Liver (tissue), 9 donors: ENCODE results near the gene GRIK2. TPM values are rescaled to one million over a fixed set of nuclear protein-coding genes. Genes with fewer than 3 reads are reported as not detected.

ENCODE experiments used
- DNase-seq: peaks from one replicate; pipeline ENCODE4 v3.0.0-alpha.2; 2017; ENCODE audit warnings: low spot score
- H3K27ac ChIP-seq, 2 donors: one replicate each; pipeline ENCODE4 v1.7.0; 2013; ENCODE audit warnings: inconsistent platforms in 2 of 2, low read length in 2 of 2, control low read depth in 1 of 2, low read depth in 1 of 2, mild to moderate bottlenecking in 1 of 2
- H3K27me3 ChIP-seq, 4 donors: one replicate each; pipeline versions ENCODE4 v1.6.1 to v1.7.0; 2013; ENCODE audit warnings: low read length in 3 of 4, inconsistent platforms in 1 of 4, mild to moderate bottlenecking in 1 of 4, moderate library complexity in 1 of 4; ENCODE audit not compliant: control insufficient read depth in 4 of 4, insufficient read depth in 4 of 4
- H3K36me3 ChIP-seq, 4 donors: one replicate each; pipeline versions ENCODE4 v1.6.1 to v1.7.0; 2013; ENCODE audit warnings: low read length in 3 of 4, mild to moderate bottlenecking in 3 of 4, low read depth in 1 of 4, moderate library complexity in 1 of 4; ENCODE audit not compliant: control insufficient read depth in 4 of 4, insufficient read depth in 3 of 4
- H3K4me1 ChIP-seq, 4 donors: one replicate each; pipeline versions ENCODE4 v1.6.1 to v1.7.0; 2013; ENCODE audit warnings: low read length in 3 of 4, mild to moderate bottlenecking in 3 of 4, moderate library complexity in 1 of 4; ENCODE audit not compliant: control insufficient read depth in 4 of 4, insufficient read depth in 4 of 4
- H3K4me3 ChIP-seq, 3 donors: one replicate each; pipeline versions ENCODE4 v1.6.1 to v1.7.0; 2013; ENCODE audit warnings: low read length in 3 of 3, control low read depth in 1 of 3, low read depth in 1 of 3, mild to moderate bottlenecking in 1 of 3
- H3K9ac ChIP-seq, 2 donors: one replicate each; pipeline ENCODE4 v1.7.0; 2013; ENCODE audit warnings: low read length in 2 of 2, mild to moderate bottlenecking in 2 of 2, moderate library complexity in 2 of 2, control low read depth in 1 of 2, low read depth in 1 of 2
- H3K9me3 ChIP-seq, 4 donors: one replicate each; pipeline versions ENCODE4 v1.6.1 to v1.7.0; 2013; ENCODE audit warnings: low read length in 3 of 4; ENCODE audit not compliant: control insufficient read depth in 4 of 4
- ATF3 ChIP-seq: IDR thresholded peaks from 2 replicates; pipeline ENCODE4 v1.6.1; 2016; ENCODE audit warnings: antibody characterized with exemption
- CTCF ChIP-seq: fragments of 150-350 bp; IDR thresholded peaks from 2 replicates; pipeline ENCODE4 v1.5.1; 2017; ENCODE audit warnings: improper control_type of control experiment, low read depth, low read length; ENCODE audit not compliant: missing input control
- EGR1 ChIP-seq, 2 donors: IDR thresholded peaks; 2 replicates each; pipeline ENCODE4 v1.6.1; 2016 to 2018; ENCODE audit warnings: antibody characterized with exemption in 2 of 2, low read depth in 2 of 2
- FOXA1 ChIP-seq: IDR thresholded peaks from 2 replicates; pipeline ENCODE4 v1.6.1; 2016; ENCODE audit warnings: antibody characterized with exemption
- FOXA2 ChIP-seq: IDR thresholded peaks from 2 replicates; pipeline ENCODE4 v1.6.1; 2016; ENCODE audit warnings: antibody characterized with exemption
- GABPA ChIP-seq, 2 donors: IDR thresholded peaks in 1 of 2; conservative IDR thresholded peaks in 1 of 2; 2 replicates each; pipeline ENCODE4 v1.6.1; 2016; ENCODE audit warnings: antibody characterized with exemption in 2 of 2, mild to moderate bottlenecking in 1 of 2, moderate library complexity in 1 of 2
- HNF4A ChIP-seq, 2 donors: conservative IDR thresholded peaks; 2 replicates each; pipeline ENCODE4 v1.6.1; 2016; ENCODE audit warnings: antibody characterized with exemption in 2 of 2, mild to moderate bottlenecking in 2 of 2
- HNF4G ChIP-seq: IDR thresholded peaks from 2 replicates; pipeline ENCODE4 v1.6.1; 2016; ENCODE audit warnings: antibody characterized with exemption
- JUND ChIP-seq, 2 donors: IDR thresholded peaks; 2 replicates each; pipeline ENCODE4 v1.6.1; 2016; ENCODE audit warnings: antibody characterized with exemption in 2 of 2
- NR2F2 ChIP-seq: IDR thresholded peaks from 2 replicates; pipeline ENCODE4 v1.6.1; 2016; ENCODE audit warnings: antibody characterized with exemption
- RAD21 ChIP-seq, 2 donors: IDR thresholded peaks; 2 replicates each; pipeline ENCODE4 v1.6.1; 2016; ENCODE audit warnings: antibody characterized with exemption in 2 of 2, mild to moderate bottlenecking in 2 of 2
- RXRA ChIP-seq, 2 donors: IDR thresholded peaks; 2 replicates each; pipeline ENCODE4 v1.6.1; 2017 to 2018; ENCODE audit warnings: antibody characterized with exemption in 2 of 2, mild to moderate bottlenecking in 1 of 2
- SP1 ChIP-seq: IDR thresholded peaks from 2 replicates; pipeline ENCODE4 v1.6.1; 2018; ENCODE audit warnings: antibody characterized with exemption, mild to moderate bottlenecking
- TAF1 ChIP-seq: conservative IDR thresholded peaks from 2 replicates; pipeline ENCODE4 v1.6.1; 2016; ENCODE audit warnings: antibody characterized with exemption, mild to moderate bottlenecking
- YY1 ChIP-seq: IDR thresholded peaks from 2 replicates; pipeline ENCODE4 v1.6.1; 2016; ENCODE audit warnings: antibody characterized with exemption, mild to moderate bottlenecking
- WGBS: extraction: QIAGEN DNeasy Blood & Tissue Kit; methylation state at CpG from one replicate; pipeline ENCODE4 v1.1.7; 2013; 5-methylcytosine and 5-hydroxymethylcytosine counted together
- polyA plus RNA-seq, 2 donors: library from polyadenylated mRNA; stranded (reverse) in 1 of 2; unstranded in 1 of 2; fragments of 200-250 nt in 1 of 2; fragments of >200 nt in 1 of 2; fragmentation: Nextera tagmentation in 1 of 2; extraction: Ambion mirVana in 1 of 2; gene quantifications; one replicate each; pipeline versions ENCODE4 v1.2.1 to v1.2.3, GENCODE V29; 2013 to 2015
- total RNA-seq, 2 donors: library from RNA; depleted of rRNA; stranded (reverse); fragments of >200 nt; gene quantifications; one replicate each; pipeline ENCODE4 v1.2.3, GENCODE V29; 2014
- TF ChIP-seq, protein P1 (sequence below): IDR thresholded peaks from 2 replicates; pipeline ENCODE4 v1.6.1; 2016; ENCODE audit warnings: antibody characterized with exemption, mild to moderate bottlenecking
- TF ChIP-seq, protein P2 (sequence below): IDR thresholded peaks from 2 replicates; pipeline ENCODE4 v1.6.1; 2016; ENCODE audit warnings: antibody characterized with exemption
- TF ChIP-seq, protein P3 (sequence below): IDR thresholded peaks from 2 replicates; pipeline ENCODE4 v1.6.1; 2016; ENCODE audit warnings: antibody characterized with exemption
- donor health status: healthy.
- donor health status: healthy.
- donor health status: healthy.
- donor health status: healthy.
- donor health status: healthy.

The GRIK2 gene
- total and polyA plus RNA-seq, 4 donors, result 0.02 to 0.17 (median 0.05) TPM

DNA sequence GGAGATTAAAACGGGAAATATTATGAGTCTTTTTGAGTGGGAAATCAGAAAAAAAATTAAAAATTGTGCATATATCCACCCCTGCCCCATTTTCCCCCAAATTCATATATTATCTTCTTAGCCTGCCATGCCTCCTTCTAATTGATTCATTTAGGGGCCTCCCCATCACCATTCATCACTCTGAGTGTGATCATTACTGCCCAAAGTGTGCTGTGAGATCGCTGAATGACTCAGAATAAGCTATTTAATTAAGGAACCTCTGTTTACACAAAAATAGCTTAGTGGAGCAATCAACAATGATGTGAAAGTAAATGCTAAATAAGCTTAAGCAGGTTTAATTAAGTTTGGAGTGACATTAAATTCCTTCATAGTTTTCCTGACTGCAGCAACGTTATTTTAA, 645.5 kb downstream of the GRIK2 start:
- DNase-seq, result no peak
- Histone ChIP-seq H3K4me1 (no peaks in the 10 kb centered on the region), H3K27ac (no peak overlapping the region), H3K36me3 (no peaks in the 10 kb centered on the region), H3K4me3 (no peak overlapping the region), H3K9ac (no peak overlapping the region), H3K27me3 (no peaks in the 10 kb centered on the region), H3K9me3 (no peaks in the 10 kb centered on the region)
- WGBS, result 55% methylated on average over 3 of the region's 3 CpGs
- TF ChIP-seq, protein P1, sequence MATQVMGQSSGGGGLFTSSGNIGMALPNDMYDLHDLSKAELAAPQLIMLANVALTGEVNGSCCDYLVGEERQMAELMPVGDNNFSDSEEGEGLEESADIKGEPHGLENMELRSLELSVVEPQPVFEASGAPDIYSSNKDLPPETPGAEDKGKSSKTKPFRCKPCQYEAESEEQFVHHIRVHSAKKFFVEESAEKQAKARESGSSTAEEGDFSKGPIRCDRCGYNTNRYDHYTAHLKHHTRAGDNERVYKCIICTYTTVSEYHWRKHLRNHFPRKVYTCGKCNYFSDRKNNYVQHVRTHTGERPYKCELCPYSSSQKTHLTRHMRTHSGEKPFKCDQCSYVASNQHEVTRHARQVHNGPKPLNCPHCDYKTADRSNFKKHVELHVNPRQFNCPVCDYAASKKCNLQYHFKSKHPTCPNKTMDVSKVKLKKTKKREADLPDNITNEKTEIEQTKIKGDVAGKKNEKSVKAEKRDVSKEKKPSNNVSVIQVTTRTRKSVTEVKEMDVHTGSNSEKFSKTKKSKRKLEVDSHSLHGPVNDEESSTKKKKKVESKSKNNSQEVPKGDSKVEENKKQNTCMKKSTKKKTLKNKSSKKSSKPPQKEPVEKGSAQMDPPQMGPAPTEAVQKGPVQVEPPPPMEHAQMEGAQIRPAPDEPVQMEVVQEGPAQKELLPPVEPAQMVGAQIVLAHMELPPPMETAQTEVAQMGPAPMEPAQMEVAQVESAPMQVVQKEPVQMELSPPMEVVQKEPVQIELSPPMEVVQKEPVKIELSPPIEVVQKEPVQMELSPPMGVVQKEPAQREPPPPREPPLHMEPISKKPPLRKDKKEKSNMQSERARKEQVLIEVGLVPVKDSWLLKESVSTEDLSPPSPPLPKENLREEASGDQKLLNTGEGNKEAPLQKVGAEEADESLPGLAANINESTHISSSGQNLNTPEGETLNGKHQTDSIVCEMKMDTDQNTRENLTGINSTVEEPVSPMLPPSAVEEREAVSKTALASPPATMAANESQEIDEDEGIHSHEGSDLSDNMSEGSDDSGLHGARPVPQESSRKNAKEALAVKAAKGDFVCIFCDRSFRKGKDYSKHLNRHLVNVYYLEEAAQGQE, result no peak
- no peak for TF ChIP-seq FOXA1
- TF ChIP-seq, protein P2, sequence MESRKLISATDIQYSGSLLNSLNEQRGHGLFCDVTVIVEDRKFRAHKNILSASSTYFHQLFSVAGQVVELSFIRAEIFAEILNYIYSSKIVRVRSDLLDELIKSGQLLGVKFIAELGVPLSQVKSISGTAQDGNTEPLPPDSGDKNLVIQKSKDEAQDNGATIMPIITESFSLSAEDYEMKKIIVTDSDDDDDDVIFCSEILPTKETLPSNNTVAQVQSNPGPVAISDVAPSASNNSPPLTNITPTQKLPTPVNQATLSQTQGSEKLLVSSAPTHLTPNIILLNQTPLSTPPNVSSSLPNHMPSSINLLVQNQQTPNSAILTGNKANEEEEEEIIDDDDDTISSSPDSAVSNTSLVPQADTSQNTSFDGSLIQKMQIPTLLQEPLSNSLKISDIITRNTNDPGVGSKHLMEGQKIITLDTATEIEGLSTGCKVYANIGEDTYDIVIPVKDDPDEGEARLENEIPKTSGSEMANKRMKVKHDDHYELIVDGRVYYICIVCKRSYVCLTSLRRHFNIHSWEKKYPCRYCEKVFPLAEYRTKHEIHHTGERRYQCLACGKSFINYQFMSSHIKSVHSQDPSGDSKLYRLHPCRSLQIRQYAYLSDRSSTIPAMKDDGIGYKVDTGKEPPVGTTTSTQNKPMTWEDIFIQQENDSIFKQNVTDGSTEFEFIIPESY, result no peak
- no peak for TF ChIP-seq NR2F2
- no peak for TF ChIP-seq CTCF
- no peak for TF ChIP-seq HNF4G
- no peak for TF ChIP-seq TAF1
- TF ChIP-seq ATF3, result no peak
- TF ChIP-seq RAD21 (IDR thresholded peaks at IDR 0.05), result no peak
- TF ChIP-seq, protein P3, sequence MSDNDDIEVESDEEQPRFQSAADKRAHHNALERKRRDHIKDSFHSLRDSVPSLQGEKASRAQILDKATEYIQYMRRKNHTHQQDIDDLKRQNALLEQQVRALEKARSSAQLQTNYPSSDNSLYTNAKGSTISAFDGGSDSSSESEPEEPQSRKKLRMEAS, result no peak
- TF ChIP-seq JUND (IDR thresholded peaks at IDR 0.05), result no peak
- no peak for TF ChIP-seq GABPA (IDR thresholded peaks at IDR 0.05 in 1 of 2, conservative IDR thresholded peaks at IDR 0.05 in 1 of 2)
- no peak for TF ChIP-seq YY1
- no peak for TF ChIP-seq HNF4A (conservative IDR thresholded peaks at IDR 0.05)
- no peak for TF ChIP-seq FOXA2
- TF ChIP-seq SP1, result no peak
- TF ChIP-seq EGR1 (IDR thresholded peaks at IDR 0.05; ENCODE audit: low read depth in 2 of 2), result no peak
- no peak for TF ChIP-seq RXRA (IDR thresholded peaks at IDR 0.05)

DNA sequence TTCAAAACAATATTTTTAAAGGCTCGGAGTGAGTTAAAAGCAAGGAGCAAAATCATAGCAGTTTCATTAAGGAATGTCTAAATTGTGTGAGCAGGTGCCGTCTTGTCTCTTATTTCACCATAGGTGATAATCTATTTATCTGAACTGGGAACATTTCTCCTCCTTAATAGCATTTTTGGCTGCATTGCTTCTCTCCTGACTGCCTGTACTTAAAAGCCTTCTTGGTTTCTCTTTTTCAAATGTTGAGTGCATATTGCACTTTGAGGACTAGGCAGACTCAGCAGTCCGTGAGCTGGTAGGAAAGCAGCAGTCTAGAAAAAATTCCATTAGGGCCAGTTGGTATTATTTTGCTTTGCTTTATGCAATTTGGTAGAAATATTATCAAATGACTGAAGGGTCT, 645.9 kb downstream of the GRIK2 start:
- DNase-seq, result no peak
- Histone ChIP-seq H3K27me3 (no peaks in the 10 kb centered on the region), H3K36me3 (no peaks in the 10 kb centered on the region), H3K4me3 (no peak overlapping the region), H3K4me1 (no peaks in the 10 kb centered on the region), H3K9ac (no peak overlapping the region), H3K27ac (no peak overlapping the region), H3K9me3 (no peaks in the 10 kb centered on the region)
- 81% methylated on average over 3 of the region's 3 CpGs for WGBS
- TF ChIP-seq, protein P2, result no peak
- TF ChIP-seq JUND (IDR thresholded peaks at IDR 0.05), result no peak
- no peak for TF ChIP-seq CTCF
- no peak for TF ChIP-seq NR2F2
- TF ChIP-seq, protein P3, result no peak
- TF ChIP-seq SP1, result no peak
